HG02981 (cell line): ENCODE data around the gene ROR1.
A peak's percentile ranks its signal among the peaks of the same experiment; 100 is the strongest.
"Not testable (repeated sequence)": the region's sequence is repeated elsewhere in the genome, so short reads cannot be mapped to it uniquely, and the experiment has no call there.

Source experiments
- ATAC-seq: cut with Tn5 transposase; IDR thresholded peaks from one replicate; pipeline ENCODE4 v1.9.1; 2021; ENCODE audit warnings: mild to moderate bottlenecking, moderate library complexity; ENCODE audit not compliant: unreplicated experiment

ROR1 gene

DNA sequence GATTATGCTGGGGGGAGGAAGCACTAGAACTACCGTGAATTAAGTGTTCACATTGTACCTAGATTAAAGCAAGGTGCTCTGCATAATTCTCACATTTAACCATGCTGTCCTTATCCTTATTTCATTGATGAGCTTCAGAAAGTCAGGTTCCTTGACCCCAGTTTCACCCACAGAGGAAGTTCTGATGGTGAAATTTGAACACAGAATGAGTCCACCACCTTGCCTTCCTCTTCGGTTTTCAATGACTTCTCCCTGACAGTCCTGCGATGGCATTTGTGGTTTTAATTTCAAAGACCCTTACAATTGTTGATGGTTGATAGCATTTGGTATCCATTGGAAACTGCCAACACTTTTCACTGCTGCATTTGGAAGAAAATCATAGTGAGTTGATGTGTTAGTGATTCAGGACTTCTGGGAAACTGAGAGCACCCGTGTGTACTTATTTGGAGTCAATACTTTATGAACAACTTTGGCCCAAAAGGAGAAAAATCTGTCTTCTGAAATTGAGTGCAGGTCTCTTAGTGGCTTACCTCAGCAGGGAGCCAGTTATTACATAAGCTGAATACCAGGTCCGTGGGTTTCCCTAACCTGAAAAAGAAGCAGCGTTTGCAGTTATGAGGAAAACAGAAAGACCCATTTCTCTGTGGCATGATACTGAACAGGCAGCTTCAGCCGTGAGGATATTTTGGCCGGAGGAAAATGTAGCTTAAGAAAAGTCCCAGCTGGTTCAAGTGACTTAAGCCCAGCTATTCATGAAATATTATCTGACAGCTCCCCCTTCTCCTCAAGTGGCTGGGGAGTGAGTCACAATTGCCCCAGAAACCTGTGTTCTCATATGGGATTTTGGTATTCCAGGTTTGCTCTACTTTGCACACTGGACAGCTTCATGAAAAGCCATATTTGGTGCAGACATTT, 47.5 kb downstream of the ROR1 start:
- ATAC-seq, result no peak

DNA sequence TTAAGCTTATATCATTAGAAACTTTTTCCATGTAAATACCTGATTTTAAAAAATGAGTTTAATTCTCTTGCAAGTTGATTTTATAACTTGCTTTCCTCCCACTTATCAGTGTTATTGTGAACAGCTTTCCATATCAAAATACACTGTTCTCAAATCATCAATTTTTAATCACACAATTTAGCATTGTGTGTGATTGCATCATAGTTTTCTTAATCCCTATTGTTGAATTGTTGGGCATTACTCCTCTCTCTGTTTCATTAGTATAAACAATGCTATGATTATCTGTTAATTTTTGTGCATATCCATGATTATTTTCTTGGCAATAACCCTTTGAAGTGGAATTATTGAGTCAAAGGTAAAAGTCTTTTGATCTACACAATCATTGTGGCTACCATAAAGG, 48.7 kb downstream of the ROR1 start:
- no peak for ATAC-seq

- no peak for ATAC-seq
Observed at GRCh38 chr1:63824451-63824850, 50.6 kb downstream of the ROR1 start.

- no peak for ATAC-seq
Observed at GRCh38 chr1:63825111-63825510, 51.3 kb downstream of the ROR1 start.

DNA sequence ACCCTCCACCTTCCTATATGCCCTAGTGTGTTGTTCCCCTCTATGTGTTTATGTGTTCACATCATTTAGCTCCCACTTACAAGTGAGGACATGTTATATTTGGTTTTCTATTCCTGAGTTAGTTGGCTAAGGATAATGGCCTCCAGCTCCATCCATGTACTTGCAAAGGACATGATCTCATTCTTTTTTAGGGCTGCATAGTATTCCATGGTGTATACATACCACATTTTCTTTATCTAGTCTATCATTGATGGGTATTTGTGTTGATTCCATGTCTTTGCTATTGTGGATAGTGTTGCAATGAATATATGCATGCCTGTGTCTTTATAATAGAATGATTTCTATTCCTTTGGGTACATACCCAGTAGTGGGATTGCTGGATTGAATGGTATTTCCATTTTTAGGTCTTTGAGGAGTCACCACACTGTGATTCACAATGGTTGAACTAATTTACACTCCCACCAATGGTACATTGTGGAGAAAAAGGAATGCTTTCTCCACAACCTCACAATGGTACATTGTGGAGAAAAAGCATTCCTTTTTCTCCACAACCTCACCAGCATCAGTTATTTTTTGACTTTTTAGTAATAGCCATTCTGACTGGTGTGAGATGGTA, 52.5 kb downstream of the ROR1 start:
- not testable (repeated sequence) for ATAC-seq

GRCh38 chr1:63827411-63828321, 53.8 kb downstream of the ROR1 start:
- no peak for ATAC-seq

- peak; percentile 89 for ATAC-seq
Observed at GRCh38 chr1:63828322-63829044, 54.7 kb downstream of the ROR1 start.

DNA sequence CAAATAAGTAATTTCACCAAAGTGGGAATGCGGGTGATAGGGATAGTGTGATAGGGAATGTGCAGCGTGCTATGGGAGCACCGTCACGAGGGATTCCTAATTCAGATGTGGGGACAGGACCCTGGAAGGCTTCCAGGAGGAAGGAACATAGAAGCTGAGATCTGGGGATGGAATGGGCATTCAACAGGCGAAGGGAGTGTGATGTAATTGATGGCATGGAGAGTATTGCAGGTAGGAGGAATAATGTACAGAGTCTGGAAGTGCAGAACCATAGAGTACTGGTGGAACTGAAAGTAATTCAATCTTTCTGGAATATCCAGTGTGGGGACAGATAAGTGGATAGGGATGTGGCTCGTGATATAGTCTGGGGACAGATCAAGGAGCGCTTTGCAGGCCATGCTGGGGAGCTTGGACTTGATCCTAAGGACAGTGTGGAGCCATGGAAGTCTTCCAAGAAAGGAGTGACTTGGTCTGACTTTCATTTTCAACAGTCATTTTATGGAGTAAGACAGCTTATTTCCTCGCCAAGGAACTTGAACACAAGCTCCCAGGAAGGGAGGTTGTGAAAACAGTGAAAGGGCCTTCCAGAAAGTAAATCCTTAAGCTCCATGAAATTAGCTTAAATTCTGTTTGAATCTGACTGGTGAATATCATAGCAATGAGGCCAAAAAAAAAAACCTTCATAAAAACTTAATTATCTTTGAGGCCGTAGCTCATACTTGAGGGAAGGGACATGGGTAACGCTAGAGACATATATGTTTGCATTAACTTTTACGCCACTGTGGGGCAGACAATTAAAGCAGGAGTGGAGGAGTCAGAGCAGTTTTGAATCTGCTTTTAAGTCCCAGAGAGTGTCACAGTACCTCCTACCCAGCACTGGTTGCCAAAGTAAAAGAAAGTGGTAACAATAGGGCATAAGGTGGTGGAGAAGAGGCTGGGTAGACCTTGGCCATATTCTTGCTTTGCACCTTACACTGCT, 55.8 kb downstream of the ROR1 start:
- ATAC-seq, result no peak

DNA sequence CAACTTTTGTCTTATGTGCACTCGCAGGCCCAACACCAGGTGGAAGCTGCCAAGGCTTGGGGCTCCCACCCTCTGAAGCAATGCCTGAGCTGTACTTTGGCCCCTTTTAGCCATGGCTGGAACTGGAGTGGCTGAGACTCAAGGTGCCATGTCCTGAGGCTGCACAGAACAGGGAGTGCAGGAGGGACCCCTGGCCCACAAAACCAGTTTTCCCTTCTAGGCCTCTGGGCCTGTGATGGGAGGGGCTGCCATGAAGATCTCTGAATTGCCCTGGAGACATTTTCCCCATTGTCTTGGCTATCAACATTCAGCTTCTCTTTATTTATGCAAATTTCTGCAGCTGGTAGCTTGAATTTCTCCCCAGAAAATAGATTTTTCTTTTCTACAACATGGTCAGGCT, 57.6 kb downstream of the ROR1 start:
- no peak for ATAC-seq

GRCh38 chr1:63833363-63834119, 59.7 kb downstream of the ROR1 start:
- no peak for ATAC-seq

GRCh38 chr1:63835128-63835527, 61.3 kb downstream of the ROR1 start:
- no peak for ATAC-seq

- ATAC-seq, result no peak
Observed at GRCh38 chr1:63836374-63836773, 62.6 kb downstream of the ROR1 start.

DNA sequence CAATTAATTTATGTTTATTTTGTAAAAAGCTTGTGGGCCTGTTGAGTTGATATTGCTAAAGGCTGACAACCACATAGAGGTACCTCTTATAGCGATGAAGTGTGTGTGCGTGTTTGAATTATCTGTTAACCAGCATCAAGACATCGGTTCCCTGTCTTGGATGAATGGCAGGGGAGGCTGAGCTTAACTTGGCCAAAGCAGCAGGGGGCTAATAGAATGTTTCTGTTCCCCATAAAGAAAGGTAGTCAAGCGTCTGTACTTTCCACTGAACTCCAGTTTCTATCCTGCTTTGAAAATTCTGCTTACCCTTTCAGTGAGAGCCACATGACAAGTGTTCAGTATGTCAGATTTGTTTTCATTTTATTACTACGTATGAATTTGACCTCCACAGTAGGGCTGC, 63.0 kb downstream of the ROR1 start:
- no peak for ATAC-seq

DNA sequence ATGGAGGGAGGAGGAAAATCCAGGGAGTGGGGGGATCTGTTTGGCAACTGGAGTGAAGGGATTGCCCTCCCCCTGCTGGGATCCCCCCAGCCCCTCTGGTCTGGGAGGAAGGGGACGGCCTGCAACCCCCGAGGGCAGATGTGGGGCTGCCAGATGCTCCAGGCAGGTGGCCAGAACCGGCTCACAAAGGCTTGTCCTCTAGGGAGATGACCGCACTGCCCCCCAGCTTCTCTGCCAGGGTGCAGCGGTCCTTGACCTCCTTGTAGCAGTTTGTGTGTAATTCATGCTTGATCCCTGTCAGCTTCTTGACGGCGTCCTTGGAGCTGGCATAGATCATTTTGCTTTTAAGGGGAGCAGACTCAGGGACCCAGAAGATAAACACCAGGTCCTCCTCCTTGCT, 69.2 kb downstream of the ROR1 start:
- no peak for ATAC-seq

GRCh38 chr1:63843884-63844283, 70.1 kb downstream of the ROR1 start:
- no peak for ATAC-seq

DNA sequence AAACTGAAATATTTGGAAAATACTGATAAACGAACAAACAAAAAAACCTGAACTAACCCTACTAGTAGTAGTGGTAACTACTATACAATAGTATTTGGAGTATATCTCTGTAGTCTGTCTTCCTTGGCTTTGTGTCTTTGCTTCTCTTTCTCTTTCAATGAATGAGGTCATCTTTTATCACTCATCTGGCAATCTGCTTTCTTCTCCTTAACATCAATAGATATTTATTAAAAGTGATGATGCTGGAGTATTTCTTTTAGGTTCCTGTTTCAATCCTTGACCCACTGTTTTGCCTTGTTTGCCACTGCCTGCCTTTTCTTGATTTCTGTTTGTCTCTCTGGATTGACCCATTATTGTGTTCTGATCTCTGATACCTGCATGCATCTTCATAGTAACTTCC, 71.5 kb downstream of the ROR1 start:
- no peak for ATAC-seq

DNA sequence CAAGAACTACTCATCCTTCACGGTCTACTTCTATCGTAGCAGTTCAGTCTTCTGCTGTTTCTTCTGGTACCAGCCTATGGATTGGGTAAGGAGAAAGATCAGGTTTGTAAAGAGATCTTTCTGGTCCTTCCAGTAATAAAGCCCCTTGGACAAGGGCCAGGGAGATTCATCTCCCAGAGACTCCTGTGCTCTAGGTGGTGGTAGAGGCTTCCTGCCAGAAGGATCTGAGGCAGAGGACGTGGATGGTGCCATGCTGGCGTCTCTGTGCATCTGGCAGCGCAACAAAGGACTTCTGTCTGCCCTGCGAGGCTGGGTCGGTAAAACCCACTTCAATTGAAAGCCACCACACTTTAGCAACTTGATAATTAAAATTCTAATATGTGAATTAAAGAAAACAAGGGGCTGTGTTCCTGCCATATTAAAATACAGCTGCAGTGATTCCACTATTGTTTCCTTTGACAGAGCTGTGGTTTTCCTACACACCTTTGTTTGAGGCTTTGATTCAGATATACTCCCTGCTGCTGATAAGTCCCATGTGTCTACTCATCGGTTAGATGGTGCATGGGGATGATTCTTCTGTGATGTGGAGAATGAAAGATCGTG, 73.6 kb downstream of the ROR1 start:
- no peak for ATAC-seq

DNA sequence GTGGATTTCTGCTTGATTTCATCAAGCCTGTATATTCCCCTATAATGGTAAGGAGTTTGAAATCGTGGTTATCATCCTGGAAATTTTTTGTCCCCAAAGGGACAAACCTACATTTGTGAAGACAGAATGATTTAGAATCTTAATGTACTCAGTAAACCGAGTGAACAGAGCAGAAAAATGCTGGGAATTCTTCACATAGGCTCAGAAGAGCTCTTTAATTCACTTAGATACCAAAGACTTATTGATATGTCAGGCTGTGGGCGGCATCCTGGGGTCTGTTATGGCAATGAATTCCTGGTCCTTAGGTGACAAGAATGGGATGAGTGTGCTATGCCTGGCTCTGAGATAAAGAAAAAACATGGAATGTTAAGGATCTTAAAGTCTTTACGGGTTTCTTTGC, 74.9 kb downstream of the ROR1 start:
- no peak for ATAC-seq
